Ovary (tissue), 9 donors: ENCODE results near the gene ARHGAP23. TPM values are rescaled to one million over a fixed set of nuclear protein-coding genes. Genes with fewer than 3 reads are reported as not detected.

Source experiments
- DNase-seq, 5 donors: peaks; one replicate each; pipeline ENCODE4 v3.0.0-alpha.2; 2019 to 2020
- H3K27ac ChIP-seq, 2 donors: fragments of 200-600 bp; one replicate each; pipeline versions ENCODE4 v1.5.1 to v1.8.0; 2019 to 2022
- H3K27me3 ChIP-seq: fragments of 200-600 bp; one replicate; pipeline ENCODE4 v1.8.0; 2022
- H3K36me3 ChIP-seq: fragments of 200-600 bp; sonication (generic); one replicate; pipeline ENCODE4 v1.5.1; 2019
- H3K4me1 ChIP-seq: one replicate; pipeline ENCODE4 v1.8.1; 2013; ENCODE audit warnings: mild to moderate bottlenecking, moderate library complexity; ENCODE audit not compliant: insufficient read depth
- H3K4me3 ChIP-seq: fragments of 200-600 bp; sonication (generic); one replicate; pipeline ENCODE4 v1.5.1; 2017
- H3K9me3 ChIP-seq, 2 donors: fragments of 200-600 bp in 1 of 2; sonication (generic) in 1 of 2; one replicate each; pipeline versions ENCODE4 v1.5.1 to v1.8.1; 2013 to 2019; ENCODE audit warnings: mild to moderate bottlenecking in 1 of 2, moderate library complexity in 1 of 2
- CTCF ChIP-seq, 3 donors: fragments of 450-650 bp in 2 of 3; fragments of 200-600 bp in 1 of 3; IDR thresholded peaks; one replicate each; pipeline versions ENCODE4 v1.5.1 to v1.8.0; 2016 to 2022; ENCODE audit warnings: antibody characterized with exemption in 3 of 3, mild to moderate bottlenecking in 1 of 3
- EP300 ChIP-seq: sonication (generic); formaldehyde crosslinking; IDR thresholded peaks from one replicate; pipeline ENCODE4 v1.6.1; 2017; ENCODE audit warnings: antibody characterized with exemption
- POLR2A ChIP-seq: fragments of 450-650 bp; IDR thresholded peaks from one replicate; pipeline ENCODE4 v1.6.1; 2017; ENCODE audit warnings: antibody characterized with exemption, mild to moderate bottlenecking, moderate library complexity
- WGBS, 3 donors: extraction: QIAGEN DNeasy Blood & Tissue Kit in 1 of 3; methylation state at CpG; one replicate each; pipeline versions ENCODE4 v1.1.5 to v1.1.7; 2013 to 2017; 5-methylcytosine and 5-hydroxymethylcytosine counted together
- intact Hi-C, 4 donors: fragments of 100-400 bp; cut with DNase I; formaldehyde crosslinking; loops; one replicate each; pipeline versions ENCODE4 v1.11.0 to v1.15.1; 2022 to 2023
- polyA plus RNA-seq, 2 donors: library from polyadenylated mRNA; stranded (reverse); fragments of 200-250 nt in 1 of 2; fragments of 350-450 nt in 1 of 2; fragmentation: Illumina TruSeq in 1 of 2; extraction: RNeasy Lipid Tissue Mini Kit (QIAGEN cat#74804) in 1 of 2; gene quantifications; one replicate each; pipeline ENCODE4 v1.2.3, GENCODE V29; 2013 to 2014
- total RNA-seq, 7 donors: library from RNA; depleted of rRNA in 2 of 7; stranded (reverse); fragments of >200 nt in 2 of 7; fragmentation: NEBNext Ultra II Directional in 3 of 7; extraction: Animal tissue kit (Norgen Biotek cat#: 25700) in 3 of 7; gene quantifications; one replicate each; pipeline versions ENCODE4 v1.1.0 to v1.2.4, GENCODE V29; 2016 to 2023
- donor health status: DM: no; HTN: no; CAD: no; lungs with moderate emphysema.
- donor health status: DM: no; HTN: no; CAD: no.
- donor health status: Bipolar disorder and iron deficiency.
- donor health status: DM: yes; HTN: yes; CAD: no.
- donor health status: DM: no; HTN: no; CAD: no.
- donor health status: DM: yes; HTN: yes; CAD: no.

The ARHGAP23 gene
- total and polyA plus RNA-seq, 9 donors: 13.7 to 76.4 (median 45.3) TPM

DNA sequence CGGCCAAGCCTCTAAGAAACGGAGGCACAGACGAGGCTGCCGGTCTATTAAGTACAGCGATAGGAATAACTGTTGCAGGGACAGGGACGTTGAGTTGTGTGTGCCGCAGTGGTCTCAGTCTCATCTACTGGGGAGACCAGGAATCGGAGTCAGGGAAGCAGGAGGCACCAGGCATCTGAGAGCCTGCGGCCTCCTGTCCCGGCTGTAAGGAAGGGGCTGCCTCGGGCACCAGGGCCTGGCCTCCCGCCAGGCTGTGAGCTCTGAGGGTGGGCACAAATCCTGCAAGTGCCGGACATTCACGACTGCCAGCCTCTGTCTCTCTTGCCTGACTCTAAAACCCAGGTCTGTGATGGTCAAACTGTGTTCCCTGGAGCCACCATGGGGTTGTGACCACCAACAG is 76.0 kb downstream of the ARHGAP23 start:
- intact Hi-C loops: no loop called here
- Histone ChIP-seq H3K27me3 (no peaks in the 10 kb centered on the region), H3K4me1 (no peaks in the 10 kb centered on the region), H3K9me3 (no peaks in the 10 kb centered on the region), H3K4me3 (no peak overlapping the region), H3K27ac (no peak overlapping the region), H3K36me3 (no peaks in the 10 kb centered on the region)
- DNase-seq: no peak
- TF ChIP-seq CTCF (IDR thresholded peaks at IDR 0.05) (no peak), POLR2A (no peak), EP300 (no peak)
- WGBS, 3 donors: 91 to 93% (median 91%) methylated on average over 14 of the region's 14 CpGs

GRCh38 chr17:38507436-38507835 is 79.2 kb downstream of the ARHGAP23 start:
- TF ChIP-seq POLR2A (no peak), EP300 (no peak), CTCF (IDR thresholded peaks at IDR 0.05) (no peak)
- Histone ChIP-seq H3K27ac (no peak overlapping the region), H3K4me1 (peaks cover 7% of the 10 kb centered on the region), H3K9me3 (no peaks in the 10 kb centered on the region), H3K36me3 (no peaks in the 10 kb centered on the region), H3K27me3 (no peaks in the 10 kb centered on the region), H3K4me3 (no peak overlapping the region)
- intact Hi-C loops: no loop called here
- DNase-seq: no peak
- WGBS, 3 donors: 67 to 72% (median 68%) methylated on average over 3 of the region's 3 CpGs

GRCh38 chr17:38507921-38508569 is 79.8 kb downstream of the ARHGAP23 start:
- peaks cover 7% of the 10 kb centered on the region for H3K4me1 ChIP-seq
- H3K9me3 ChIP-seq: no peaks in the 10 kb centered on the region
- H3K4me3 ChIP-seq: no peak overlapping the region
- H3K36me3 ChIP-seq: no peaks in the 10 kb centered on the region
- H3K27me3 ChIP-seq: no peaks in the 10 kb centered on the region
- WGBS, 3 donors: 74 to 87% (median 79%) methylated on average over 3 of the region's 3 CpGs
- H3K27ac ChIP-seq: no peak overlapping the region
- no peak for DNase-seq
- intact Hi-C loops: no loop called here
- TF ChIP-seq EP300: no peak
- TF ChIP-seq POLR2A: no peak
- no peak for TF ChIP-seq CTCF (IDR thresholded peaks at IDR 0.05)

DNA sequence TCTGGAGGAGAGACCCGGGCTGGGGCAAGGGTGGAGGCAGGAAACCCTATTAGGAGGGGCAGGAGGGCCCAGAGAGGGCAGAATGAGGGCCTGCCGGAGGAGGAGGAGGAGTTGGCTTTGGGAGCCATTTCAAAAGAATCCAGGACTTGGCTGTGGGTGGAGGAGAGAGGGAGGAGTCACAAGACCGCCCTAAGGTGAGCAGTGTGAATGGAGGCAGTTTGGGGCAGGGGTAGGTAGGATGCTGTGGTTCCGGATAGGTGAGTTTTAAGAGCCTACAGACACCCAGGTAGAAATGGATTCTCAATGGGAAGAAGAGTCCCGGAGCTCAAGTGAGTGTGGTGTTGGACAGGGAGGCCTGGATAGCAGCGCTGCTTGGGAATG is 80.3 kb downstream of the ARHGAP23 start:
- no peaks in the 10 kb centered on the region for H3K27me3 ChIP-seq
- intact Hi-C loops: no loop called here
- no peaks in the 10 kb centered on the region for H3K9me3 ChIP-seq
- H3K4me3 ChIP-seq: no peak overlapping the region
- 80 to 86% (median 85%) methylated on average over 6 of the region's 6 CpGs for WGBS, 3 donors
- H3K27ac ChIP-seq: no peak overlapping the region
- TF ChIP-seq EP300: no peak
- no peak for TF ChIP-seq POLR2A
- TF ChIP-seq CTCF (IDR thresholded peaks at IDR 0.05): no peak
- H3K36me3 ChIP-seq: no peaks in the 10 kb centered on the region
- peaks cover 7% of the 10 kb centered on the region for H3K4me1 ChIP-seq
- no peak for DNase-seq
